ENCODE data around the gene UBN1.
"Not testable (repeated sequence)": the region's sequence is repeated elsewhere in the genome, so short reads cannot be mapped to it uniquely, and the experiment has no call there.

Gene UBN1

DNA sequence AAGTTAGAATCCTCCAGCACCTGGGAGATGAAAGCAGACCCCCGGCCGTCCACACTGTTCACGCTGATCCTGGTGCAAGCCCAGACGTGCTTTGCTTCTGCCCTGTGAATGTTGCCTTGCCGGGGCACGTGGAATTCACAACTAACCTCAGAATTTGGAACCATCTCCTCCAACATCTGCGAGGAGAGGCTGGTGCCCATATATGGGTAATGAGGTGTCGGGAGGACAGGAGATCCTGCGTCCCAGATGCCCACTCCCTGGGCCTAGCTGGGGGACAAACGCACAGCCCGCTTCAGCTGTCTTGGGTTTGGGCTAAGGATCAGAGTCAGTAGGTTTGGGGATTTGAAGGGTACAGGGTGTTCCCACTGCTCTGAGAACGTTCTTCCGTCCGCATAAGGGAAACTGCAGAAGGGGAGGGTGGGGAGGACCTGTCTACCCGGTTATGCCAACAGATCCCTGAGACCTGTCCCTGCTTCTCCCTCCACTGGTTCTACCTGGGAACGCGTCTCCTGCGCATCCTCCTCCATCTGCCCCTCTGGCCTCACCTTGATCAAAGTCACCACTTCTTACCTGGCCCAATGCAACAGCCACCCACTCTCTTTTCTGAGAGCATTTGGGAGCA, 75.6 kb downstream of the UBN1 start:
- in situ Hi-C loops (cut with MboI; ENCODE audit: low pct_unique_long_range_greater_than_20kb, low sequenced_read_pairs) = no loop called here
- no peak for DNase-seq

DNA sequence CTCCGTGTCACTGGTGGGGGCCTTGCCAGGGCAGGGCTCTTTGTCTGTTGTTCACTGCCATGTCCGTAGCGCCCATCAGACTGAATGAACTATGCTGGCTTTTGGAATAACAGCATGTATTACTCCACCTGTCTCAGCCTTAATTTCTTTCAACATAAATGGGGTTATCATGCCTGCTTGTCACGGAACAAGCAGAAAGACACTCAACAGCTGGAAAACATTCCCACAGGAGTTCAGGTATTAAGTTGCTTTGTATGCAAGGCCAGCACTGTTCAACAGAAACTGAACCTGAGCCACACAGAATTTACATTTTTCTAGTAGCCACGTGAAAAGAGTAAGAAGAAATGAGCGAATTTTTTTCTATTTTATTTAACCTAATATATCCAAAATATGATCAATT, 76.6 kb downstream of the UBN1 start:
- no peak for DNase-seq
- in situ Hi-C loops (cut with MboI; ENCODE audit: low pct_unique_long_range_greater_than_20kb, low sequenced_read_pairs) = no loop called here

GRCh38 chr16:4924593-4925292, 77.5 kb downstream of the UBN1 start:
- DNase-seq = no peak
- in situ Hi-C loops (cut with MboI; ENCODE audit: low pct_unique_long_range_greater_than_20kb, low sequenced_read_pairs) = no loop called here

DNA sequence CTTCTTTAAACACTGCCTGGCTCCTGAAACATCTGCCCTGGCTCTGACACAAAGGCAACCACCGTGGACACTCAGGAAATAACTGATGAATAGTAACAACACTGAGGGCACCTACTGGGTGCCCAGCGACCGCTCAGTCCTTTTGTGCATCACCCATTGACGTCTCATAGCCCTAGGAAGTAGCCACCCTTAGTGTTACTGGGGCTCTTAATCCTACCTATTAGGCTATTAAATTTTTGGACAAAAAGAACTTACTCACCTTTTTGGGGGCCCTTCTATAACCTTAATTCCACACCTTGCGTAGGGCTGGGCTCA, 78.0 kb downstream of the UBN1 start:
- no peak for DNase-seq
- in situ Hi-C loops (cut with MboI; ENCODE audit: low pct_unique_long_range_greater_than_20kb, low sequenced_read_pairs) = no loop called here

GRCh38 chr16:4925791-4926190, 78.5 kb downstream of the UBN1 start:
- in situ Hi-C loops (cut with MboI; ENCODE audit: low pct_unique_long_range_greater_than_20kb, low sequenced_read_pairs) = no loop called here

DNA sequence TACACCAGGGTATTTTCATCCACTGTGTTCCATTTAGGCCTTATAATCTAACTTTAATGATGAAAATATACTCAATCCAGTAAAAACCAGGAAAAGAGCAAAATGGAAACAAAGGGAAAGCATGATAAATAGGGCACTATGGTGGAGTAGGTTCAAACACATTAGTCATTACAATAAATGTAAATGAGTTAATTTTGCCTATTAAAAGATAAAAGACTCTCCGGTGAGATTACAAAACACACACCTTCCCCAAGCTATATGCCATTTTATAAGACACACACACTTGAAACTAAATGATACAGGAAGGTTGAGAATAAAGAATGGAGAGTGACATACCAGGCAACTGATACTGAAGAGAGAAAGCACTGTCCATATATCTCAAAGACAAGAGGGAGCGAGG, 79.6 kb downstream of the UBN1 start:
- in situ Hi-C loops (cut with MboI; ENCODE audit: low pct_unique_long_range_greater_than_20kb, low sequenced_read_pairs) = no loop called here
- no peak for DNase-seq

More at GRCh38 chr16:4925791-4926190, 78.5 kb downstream of the UBN1 start:
- no peak for DNase-seq

- DNase-seq = no peak
- in situ Hi-C loops (cut with MboI; ENCODE audit: low pct_unique_long_range_greater_than_20kb, low sequenced_read_pairs) = no loop called here
Measured at GRCh38 chr16:4927661-4928060, 80.4 kb downstream of the UBN1 start.

DNA sequence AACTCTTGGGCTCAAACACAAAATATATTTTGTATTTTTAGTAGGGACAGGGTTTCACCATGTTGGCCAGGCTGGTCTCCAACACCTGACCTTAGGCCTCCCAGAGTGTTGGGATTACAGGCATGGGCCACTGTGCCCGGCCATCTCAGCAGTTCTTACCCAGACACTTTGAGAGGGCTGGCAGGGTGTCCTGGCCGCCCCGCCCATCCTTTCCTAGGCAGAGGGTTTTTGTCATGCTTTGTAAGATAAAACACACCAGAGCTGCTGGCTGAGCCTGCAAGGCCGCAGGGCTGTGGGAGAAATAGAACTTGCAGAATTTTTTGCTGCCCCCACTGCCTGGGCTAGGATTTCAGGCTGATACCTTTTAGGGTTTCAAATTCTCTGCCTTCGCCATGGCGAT, 80.9 kb downstream of the UBN1 start:
- in situ Hi-C loops (cut with MboI; ENCODE audit: low pct_unique_long_range_greater_than_20kb, low sequenced_read_pairs) = no loop called here
- DNase-seq = no peak

DNA sequence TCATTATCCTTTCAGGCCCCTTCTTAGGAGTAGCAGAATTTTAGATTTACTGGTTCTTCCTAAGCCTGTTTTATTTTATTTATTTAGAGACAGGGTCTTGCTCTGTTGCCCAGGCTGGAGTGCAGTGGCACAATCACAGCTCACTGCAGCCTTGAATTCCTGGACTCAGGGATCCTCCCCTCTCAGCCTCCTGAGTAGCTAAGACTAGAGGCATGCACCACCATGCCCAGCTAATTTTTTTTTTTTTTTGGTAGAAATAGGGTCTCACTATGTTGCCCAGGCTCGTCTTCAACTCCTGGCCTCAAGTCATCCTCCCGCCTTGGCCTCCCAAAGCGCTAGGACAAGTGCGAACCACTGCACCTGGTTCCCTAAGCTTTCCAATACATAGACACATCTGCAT, 82.3 kb downstream of the UBN1 start:
- in situ Hi-C loops (cut with MboI; ENCODE audit: low pct_unique_long_range_greater_than_20kb, low sequenced_read_pairs); DNase-seq: not testable (repeated sequence)

DNA sequence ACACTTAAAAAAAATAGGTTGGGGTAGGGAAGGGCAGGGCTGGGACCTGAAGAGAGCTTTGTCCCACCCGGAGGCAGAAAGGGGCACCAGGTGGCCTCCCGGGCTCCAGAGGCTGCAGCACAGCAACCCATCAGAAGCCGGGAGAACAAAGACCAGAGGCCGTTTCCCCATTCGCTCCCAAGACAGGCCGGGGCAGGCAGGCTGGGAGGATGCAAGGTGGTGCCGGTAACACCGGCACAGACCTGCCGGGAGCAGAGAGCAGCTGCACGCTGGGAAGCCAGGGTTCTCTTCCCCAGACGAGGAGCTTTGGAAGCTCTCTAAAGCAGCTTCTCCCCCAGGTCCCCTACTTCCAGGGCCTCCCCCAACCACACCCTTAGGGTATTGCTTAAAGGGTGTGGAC, 84.1 kb downstream of the UBN1 start:
- no peak for DNase-seq
- in situ Hi-C loops (cut with MboI; ENCODE audit: low pct_unique_long_range_greater_than_20kb, low sequenced_read_pairs) = no loop called here
